Aorta (tissue), 5 donors: Measurements from ENCODE around the gene ASXL3. TPM values are rescaled to one million over a fixed set of nuclear protein-coding genes. Genes with fewer than 3 reads are reported as not detected.

ENCODE experiments used
- ATAC-seq: fragments of 200-7000 bp; cut with Tn5 transposase; one replicate; pipeline ENCODE4 v1.9.1; 2022; ENCODE audit warnings: moderate library complexity; ENCODE audit not compliant: low FRiP score
- DNase-seq, 2 donors: peaks; one replicate each; pipeline ENCODE4 v3.0.0-alpha.2; 2020
- H3K27ac ChIP-seq, 2 donors: one replicate each; pipeline ENCODE4 v1.5.1; 2013; ENCODE audit warnings: low read length in 2 of 2, mild to moderate bottlenecking in 2 of 2, moderate library complexity in 2 of 2, control low read depth in 1 of 2, inconsistent platforms in 1 of 2, low read depth in 1 of 2
- H3K27me3 ChIP-seq, 2 donors: one replicate each; pipeline ENCODE4 v1.6.1; 2013; ENCODE audit warnings: control low read depth in 1 of 2, low read length in 1 of 2, mild to moderate bottlenecking in 1 of 2, moderate library complexity in 1 of 2; ENCODE audit not compliant: insufficient read depth in 2 of 2, control insufficient read depth in 1 of 2
- H3K36me3 ChIP-seq, 2 donors: one replicate each; pipeline ENCODE4 v1.6.1; 2013; ENCODE audit warnings: control low read depth in 1 of 2, low read length in 1 of 2, mild to moderate bottlenecking in 1 of 2; ENCODE audit not compliant: insufficient read depth in 2 of 2, control insufficient read depth in 1 of 2
- H3K4me1 ChIP-seq, 2 donors: one replicate each; pipeline ENCODE4 v1.6.1; 2013; ENCODE audit warnings: low read length in 2 of 2, control low read depth in 1 of 2, mild to moderate bottlenecking in 1 of 2, moderate library complexity in 1 of 2; ENCODE audit not compliant: insufficient read depth in 2 of 2, control insufficient read depth in 1 of 2
- H3K4me3 ChIP-seq, 2 donors: one replicate each; pipeline ENCODE4 v1.5.1; 2013; ENCODE audit warnings: low read length in 2 of 2, control low read depth in 1 of 2, mild to moderate bottlenecking in 1 of 2
- H3K9me3 ChIP-seq: one replicate; pipeline ENCODE4 v1.6.1; 2013; ENCODE audit warnings: mild to moderate bottlenecking, low read length; ENCODE audit not compliant: control insufficient read depth
- whole genome bisulfite sequencing, 2 donors: extraction: QIAGEN DNeasy Blood & Tissue Kit; methylation state at CpG; one replicate each; pipeline ENCODE4 v1.1.7; 2013; 5-methylcytosine and 5-hydroxymethylcytosine counted together
- intact Hi-C, 2 donors: fragments of 100-400 bp; cut with DNase I; formaldehyde crosslinking; loops; one replicate each; pipeline versions ENCODE4 v1.14.2 to v1.15.0; 2022
- polyA plus RNA-seq, 2 donors: library from polyadenylated mRNA; stranded (reverse); fragments of 200-250 nt; gene quantifications; one replicate each; pipeline ENCODE4 v1.2.3, GENCODE V29; 2013
- total RNA-seq, 2 donors: library from RNA; stranded (reverse); fragmentation: NEBNext Ultra II Directional; extraction: Animal tissue kit (Norgen Biotek cat#: 25700); gene quantifications; one replicate each; pipeline ENCODE4 v1.2.1, GENCODE V29; 2021
- donor health status: healthy with polysubstance abuse.
- donor health status: Bipolar disorder and iron deficiency.
- donor health status: DM: no; HTN: no; CAD: no.
- donor health status: DM: no; HTN: no; CAD: no.
- donor health status: DM: yes; HTN: yes; CAD: no.

Gene ASXL3
- total and polyA plus RNA-seq, 4 donors: 0.38 to 5.1 (median 2.6) TPM

DNA sequence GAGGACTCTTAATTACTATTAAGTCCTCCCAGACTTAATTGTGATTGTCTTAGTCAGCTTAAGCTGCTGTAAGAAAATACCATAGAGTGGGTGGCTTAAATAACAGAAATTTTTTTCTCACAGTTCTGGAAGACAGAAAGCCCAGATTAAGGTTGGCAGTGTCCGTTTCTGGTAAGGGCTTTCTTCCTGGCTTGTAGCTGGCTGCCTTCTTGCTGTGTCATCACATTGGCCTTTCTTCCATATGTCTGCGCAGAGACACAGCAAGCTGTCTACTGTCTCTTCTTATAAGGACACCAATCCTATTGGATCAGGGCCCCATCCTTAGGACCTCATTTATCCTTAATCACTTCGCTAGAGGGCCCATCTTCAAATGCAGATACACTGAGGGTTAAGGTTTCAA lies 38.5 kb downstream of the ASXL3 start:
- intact Hi-C loops: no loop called here
- ATAC-seq: no peak
- WGBS, 2 donors: 91 to 94% methylated on average over 3 of the region's 3 CpGs

DNA sequence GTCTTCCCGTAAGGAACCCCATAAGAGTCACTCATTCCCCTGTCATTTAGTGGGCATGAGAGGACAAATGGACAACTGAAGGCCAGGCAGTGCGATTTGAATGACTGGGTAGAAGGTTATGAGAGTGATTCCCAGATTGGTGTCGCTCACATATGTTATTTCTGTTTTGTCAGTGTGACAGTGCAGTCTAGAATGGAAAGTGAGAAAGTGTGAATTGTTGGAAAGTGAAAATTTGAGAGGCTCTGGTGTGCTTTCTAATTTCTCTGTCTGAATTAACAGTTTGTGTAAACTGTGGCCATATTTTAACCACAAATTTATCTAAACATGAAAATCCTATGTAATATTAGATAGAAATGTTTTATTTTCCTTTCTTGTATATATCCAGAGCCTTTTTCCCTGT lies 49.1 kb downstream of the ASXL3 start:
- H3K9me3 ChIP-seq: no peaks in the 10 kb centered on the region
- WGBS, 2 donors: 94 to 98% methylated on average over 3 of the region's 3 CpGs

More for the DNA sequence above, 38.5 kb downstream of the ASXL3 start:
- no peaks in the 10 kb centered on the region for H3K9me3 ChIP-seq
- H3K27ac ChIP-seq: no peak overlapping the region
- DNase-seq: no peak
- H3K4me1 ChIP-seq: no peaks in the 10 kb centered on the region
- H3K36me3 ChIP-seq: no peaks in the 10 kb centered on the region
- H3K4me3 ChIP-seq: no peak overlapping the region
- no peaks in the 10 kb centered on the region for H3K27me3 ChIP-seq

GRCh38 chr18:33630476-33630875 lies 52.5 kb downstream of the ASXL3 start:
- ATAC-seq (no peak), DNase-seq (no peak)
- H3K4me1 ChIP-seq: no peaks in the 10 kb centered on the region
- H3K4me3 ChIP-seq: no peak overlapping the region
- intact Hi-C loops: no loop called here
- no peaks in the 10 kb centered on the region for H3K36me3 ChIP-seq
- 67 to 83% methylated on average over 1 of the region's 1 CpG for WGBS, 2 donors
- no peak overlapping the region for H3K27ac ChIP-seq
- H3K9me3 ChIP-seq: no peaks in the 10 kb centered on the region
- H3K27me3 ChIP-seq: no peaks in the 10 kb centered on the region

More for the DNA sequence above, 49.1 kb downstream of the ASXL3 start:
- Histone ChIP-seq H3K27ac (no peak overlapping the region), H3K36me3 (no peaks in the 10 kb centered on the region), H3K27me3 (no peaks in the 10 kb centered on the region), H3K4me3 (no peak overlapping the region), H3K4me1 (no peaks in the 10 kb centered on the region)
- no peak for DNase-seq
- intact Hi-C loops: no loop called here
- ATAC-seq: no peak

GRCh38 chr18:33641141-33641540 lies 63.1 kb downstream of the ASXL3 start:
- Histone ChIP-seq H3K36me3 (no peaks in the 10 kb centered on the region), H3K4me3 (no peak overlapping the region), H3K27me3 (no peaks in the 10 kb centered on the region), H3K4me1 (no peaks in the 10 kb centered on the region), H3K9me3 (peaks cover 1% of the 10 kb centered on the region), H3K27ac (no peak overlapping the region)
- DNase-seq (no peak), ATAC-seq (no peak)
- intact Hi-C loops: no loop called here
- 83 to 87% methylated on average over 3 of the region's 3 CpGs for WGBS, 2 donors

GRCh38 chr18:33644494-33644893 lies 66.5 kb downstream of the ASXL3 start:
- 95 to 96% methylated on average over 2 of the region's 2 CpGs for WGBS, 2 donors
- no peaks in the 10 kb centered on the region for H3K4me1 ChIP-seq
- no peak overlapping the region for H3K27ac ChIP-seq
- H3K36me3 ChIP-seq: no peaks in the 10 kb centered on the region
- ATAC-seq (no peak), DNase-seq (no peak)
- H3K9me3 ChIP-seq: no peaks in the 10 kb centered on the region
- intact Hi-C loops: no loop called here
- no peaks in the 10 kb centered on the region for H3K27me3 ChIP-seq
- H3K4me3 ChIP-seq: no peak overlapping the region

GRCh38 chr18:33647365-33647764 lies 69.3 kb downstream of the ASXL3 start:
- H3K4me1 ChIP-seq: no peaks in the 10 kb centered on the region
- ATAC-seq (no peak), DNase-seq (no peak)
- H3K36me3 ChIP-seq: no peaks in the 10 kb centered on the region
- no peaks in the 10 kb centered on the region for H3K27me3 ChIP-seq
- no peak overlapping the region for H3K27ac ChIP-seq
- no peaks in the 10 kb centered on the region for H3K9me3 ChIP-seq
- H3K4me3 ChIP-seq: no peak overlapping the region
- intact Hi-C loops: no loop called here
- WGBS, 2 donors: 99 to 100% methylated on average over 1 of the region's 1 CpG

GRCh38 chr18:33652635-33653034 lies 74.6 kb downstream of the ASXL3 start:
- DNase-seq (no peak), ATAC-seq (no peak)
- intact Hi-C loops: no loop called here
- 3 to 5% methylated on average over 1 of the region's 1 CpG for WGBS, 2 donors
- peaks cover 0 to 3% of the 10 kb centered on the region in 2 donors for H3K4me1 ChIP-seq
- H3K4me3 ChIP-seq: no peak overlapping the region
- H3K27ac ChIP-seq: no peak overlapping the region
- H3K9me3 ChIP-seq: no peaks in the 10 kb centered on the region
- no peaks in the 10 kb centered on the region for H3K36me3 ChIP-seq
- H3K27me3 ChIP-seq: no peaks in the 10 kb centered on the region

- Histone ChIP-seq H3K27ac (no peak overlapping the region), H3K36me3 (no peaks in the 10 kb centered on the region), H3K4me3 (no peak overlapping the region), H3K27me3 (no peaks in the 10 kb centered on the region), H3K9me3 (no peaks in the 10 kb centered on the region), H3K4me1 (peaks cover 0 to 3% of the 10 kb centered on the region in 2 donors)
- DNase-seq: no peak
- intact Hi-C loops: no loop called here
- 52 to 55% methylated on average over 3 of the region's 3 CpGs for WGBS, 2 donors
- no peak for ATAC-seq
These were observed 75.2 kb downstream of the ASXL3 start for GRCh38 chr18:33653231-33653630.

DNA sequence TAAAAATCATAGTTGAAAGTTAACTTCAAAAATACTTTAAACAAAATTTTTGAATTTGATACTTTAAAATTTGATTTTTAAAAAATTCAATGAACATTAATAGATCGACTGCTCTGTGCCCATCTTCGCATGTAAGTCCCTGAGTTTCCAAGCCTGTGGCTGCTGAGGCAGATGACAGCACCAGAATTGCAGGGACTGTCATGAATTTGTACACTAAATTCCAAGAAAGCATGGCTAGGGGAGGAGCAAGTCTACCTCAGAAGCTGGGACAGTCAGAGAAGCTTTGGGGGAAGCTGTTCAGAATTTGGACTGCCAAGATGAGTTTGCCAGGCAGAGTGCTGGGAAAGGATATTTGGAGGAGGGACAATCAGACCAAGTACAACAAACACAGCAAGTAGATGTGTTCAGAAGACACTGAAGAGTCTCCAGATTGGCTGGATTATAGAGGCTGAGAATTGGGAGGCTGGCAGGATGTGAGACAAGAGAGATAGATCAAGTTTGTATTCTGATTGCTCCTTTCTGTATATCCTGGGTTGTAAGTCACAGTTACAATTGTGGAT lies 79.0 kb downstream of the ASXL3 start:
- H3K27me3 ChIP-seq: no peaks in the 10 kb centered on the region
- ATAC-seq: no peak
- intact Hi-C loops: no loop called here
- no peak for DNase-seq
- H3K27ac ChIP-seq: no peak overlapping the region
- H3K9me3 ChIP-seq: no peaks in the 10 kb centered on the region
- H3K36me3 ChIP-seq: no peaks in the 10 kb centered on the region
- H3K4me3 ChIP-seq: no peak overlapping the region
- H3K4me1 ChIP-seq: peaks cover 0 to 3% of the 10 kb centered on the region in 2 donors
- WGBS, 2 donors: 96 to 98% methylated on average over 2 of the region's 2 CpGs
